ENCODE data around the gene GAB4.

GAB4 gene

GRCh38 chr22:17012267-17012666 lies 4.2 kb upstream of the GAB4 start:
- no peak overlapping the region for H2AK5ac ChIP-seq (ENCODE audit: low read depth, low read length)
- no peaks in the 10 kb centered on the region for H3K79me1 ChIP-seq (ENCODE audit: low read depth, low read length)
- H3K23ac ChIP-seq (ENCODE audit: low read depth, low read length, poor library complexity): no peak overlapping the region
- no peak overlapping the region for H3K27ac ChIP-seq (replicated peaks; ENCODE audit: low read length)
- H3K4me1 ChIP-seq (ENCODE audit: control insufficient read depth in 2 of 2, insufficient read depth in 1 of 2, low read depth in 1 of 2, low read length in 2 of 2): no peaks in the 10 kb centered on the region
- H4K8ac ChIP-seq (ENCODE audit: low read depth, low read length): no peak overlapping the region
- H3K9me3 ChIP-seq (replicated peaks in 1 of 2; ENCODE audit: control insufficient read depth in 2 of 2, insufficient read depth in 1 of 2, low read depth in 1 of 2, low read length in 2 of 2): peaks cover 0 to 8% of the 10 kb centered on the region in 2 donors
- no peak overlapping the region for H3K14ac ChIP-seq (ENCODE audit: low read length)
- no CpG with 5 or more reads among the region's 4 CpGs for WGBS, 2 donors (ENCODE audit: extremely low coverage in 2 of 2, insufficient read length in 2 of 2, insufficient replicate concordance in 1 of 2)
- no peak overlapping the region for H2BK15ac ChIP-seq (ENCODE audit: low read length)
- H3K18ac ChIP-seq (ENCODE audit: low read length): no peak overlapping the region
- H4K91ac ChIP-seq (ENCODE audit: low read depth, low read length, poor library complexity): no peak overlapping the region
- peaks cover 0 to 27% (median 7%) of the 10 kb centered on the region in 3 experiments for H3K27me3 ChIP-seq (ENCODE audit: control insufficient read depth in 3 of 3, insufficient read depth in 3 of 3, low read depth in 1 of 3, low read length in 3 of 3)
- no peak overlapping the region for H3K4ac ChIP-seq (ENCODE audit: low read length)
- H3K4me3 ChIP-seq (ENCODE audit: low read length in 2 of 2): peak overlapping the region in 1 of 2 donors; percentile 63
- no peak for DNase-seq (ENCODE audit: low spot score)
- no peak overlapping the region for H2BK5ac ChIP-seq (ENCODE audit: low read length)
- H2AFZ ChIP-seq (ENCODE audit: low read length): no peak overlapping the region
- no peak overlapping the region for H2BK120ac ChIP-seq (ENCODE audit: low read depth, low read length)
- no peaks in the 10 kb centered on the region for H3K36me3 ChIP-seq (replicated peaks in 1 of 2; ENCODE audit: control insufficient read depth in 2 of 2, insufficient read depth in 2 of 2, low read length in 2 of 2)
- H3K4me2 ChIP-seq (ENCODE audit: insufficient read depth, low read length, poor library complexity, severe bottlenecking): no peak overlapping the region
- H2BK12ac ChIP-seq (ENCODE audit: low read length): no peak overlapping the region
- no peak overlapping the region for H3K9ac ChIP-seq (ENCODE audit: low read depth, low read length, poor library complexity)

GRCh38 chr22:17009640-17010291 lies 1.7 kb upstream of the GAB4 start:
- Histone ChIP-seq H3K4ac (ENCODE audit: low read length) (no peak overlapping the region), H3K9me3 (replicated peaks in 1 of 2; ENCODE audit: control insufficient read depth in 2 of 2, insufficient read depth in 1 of 2, low read depth in 1 of 2, low read length in 2 of 2) (peaks cover 0 to 8% of the 10 kb centered on the region in 2 donors), H3K27ac (replicated peaks; ENCODE audit: low read length) (no peak overlapping the region), H3K18ac (ENCODE audit: low read length) (no peak overlapping the region), H4K8ac (ENCODE audit: low read depth, low read length) (no peak overlapping the region), H3K23ac (ENCODE audit: low read depth, low read length, poor library complexity) (no peak overlapping the region), H2AK5ac (ENCODE audit: low read depth, low read length) (no peak overlapping the region), H3K4me3 (ENCODE audit: low read length in 2 of 2) (no peak overlapping the region), H3K4me2 (ENCODE audit: insufficient read depth, low read length, poor library complexity, severe bottlenecking) (no peak overlapping the region), H2BK120ac (ENCODE audit: low read depth, low read length) (no peak overlapping the region), H3K14ac (ENCODE audit: low read length) (no peak overlapping the region), H2BK5ac (ENCODE audit: low read length) (no peak overlapping the region), H3K4me1 (ENCODE audit: control insufficient read depth in 2 of 2, insufficient read depth in 1 of 2, low read depth in 1 of 2, low read length in 2 of 2) (no peaks in the 10 kb centered on the region), H3K9ac (ENCODE audit: low read depth, low read length, poor library complexity) (no peak overlapping the region), H2BK12ac (ENCODE audit: low read length) (no peak overlapping the region), H3K36me3 (replicated peaks in 1 of 2; ENCODE audit: control insufficient read depth in 2 of 2, insufficient read depth in 2 of 2, low read length in 2 of 2) (no peaks in the 10 kb centered on the region), H3K79me1 (ENCODE audit: low read depth, low read length) (no peaks in the 10 kb centered on the region), H4K91ac (ENCODE audit: low read depth, low read length, poor library complexity) (no peak overlapping the region), H2AFZ (ENCODE audit: low read length) (no peak overlapping the region), H2BK15ac (ENCODE audit: low read length) (no peak overlapping the region), H3K27me3 (ENCODE audit: control insufficient read depth in 3 of 3, insufficient read depth in 3 of 3, low read depth in 1 of 3, low read length in 3 of 3) (peaks cover 0 to 33% (median 11%) of the 10 kb centered on the region in 3 experiments)
- DNase-seq (ENCODE audit: low spot score): no peak
- WGBS, 2 donors (ENCODE audit: extremely low coverage in 2 of 2, insufficient read length in 2 of 2, insufficient replicate concordance in 1 of 2): no CpG with 5 or more reads among the region's 9 CpGs

GRCh38 chr22:17007257-17007656 lies 765 bp downstream of the GAB4 start:
- Histone ChIP-seq H3K4me1 (ENCODE audit: control insufficient read depth in 2 of 2, insufficient read depth in 1 of 2, low read depth in 1 of 2, low read length in 2 of 2) (no peaks in the 10 kb centered on the region), H3K4me3 (ENCODE audit: low read length in 2 of 2) (peak overlapping the region in 1 of 2 donors; percentile 14), H4K8ac (ENCODE audit: low read depth, low read length) (no peak overlapping the region), H3K23ac (ENCODE audit: low read depth, low read length, poor library complexity) (no peak overlapping the region), H2AFZ (ENCODE audit: low read length) (peak overlapping the region; percentile 24), H3K14ac (ENCODE audit: low read length) (peak overlapping the region; percentile 32), H2BK12ac (ENCODE audit: low read length) (no peak overlapping the region), H2BK120ac (ENCODE audit: low read depth, low read length) (no peak overlapping the region), H3K27me3 (ENCODE audit: control insufficient read depth in 3 of 3, insufficient read depth in 3 of 3, low read depth in 1 of 3, low read length in 3 of 3) (peaks cover 0 to 33% (median 11%) of the 10 kb centered on the region in 3 experiments), H4K91ac (ENCODE audit: low read depth, low read length, poor library complexity) (no peak overlapping the region), H2AK5ac (ENCODE audit: low read depth, low read length) (no peak overlapping the region), H3K36me3 (replicated peaks in 1 of 2; ENCODE audit: control insufficient read depth in 2 of 2, insufficient read depth in 2 of 2, low read length in 2 of 2) (no peaks in the 10 kb centered on the region), H3K9me3 (replicated peaks in 1 of 2; ENCODE audit: control insufficient read depth in 2 of 2, insufficient read depth in 1 of 2, low read depth in 1 of 2, low read length in 2 of 2) (peaks cover 0 to 8% of the 10 kb centered on the region in 2 donors), H3K4me2 (ENCODE audit: insufficient read depth, low read length, poor library complexity, severe bottlenecking) (peak overlapping the region; percentile 23), H3K79me1 (ENCODE audit: low read depth, low read length) (no peaks in the 10 kb centered on the region), H2BK5ac (ENCODE audit: low read length) (no peak overlapping the region), H3K9ac (ENCODE audit: low read depth, low read length, poor library complexity) (peak overlapping the region; percentile 40), H3K27ac (replicated peaks; ENCODE audit: low read length) (no peak overlapping the region), H3K4ac (ENCODE audit: low read length) (no peak overlapping the region), H3K18ac (ENCODE audit: low read length) (peak overlapping the region; percentile 36), H2BK15ac (ENCODE audit: low read length) (no peak overlapping the region)
- no peak for DNase-seq (ENCODE audit: low spot score)
- no CpG with 5 or more reads among the region's 22 CpGs for WGBS, 2 donors (ENCODE audit: extremely low coverage in 2 of 2, insufficient read length in 2 of 2, insufficient replicate concordance in 1 of 2)

- Histone ChIP-seq H2BK120ac (ENCODE audit: low read depth, low read length) (no peak overlapping the region), H3K14ac (ENCODE audit: low read length) (no peak overlapping the region), H4K8ac (ENCODE audit: low read depth, low read length) (no peak overlapping the region), H3K4me1 (ENCODE audit: control insufficient read depth in 2 of 2, insufficient read depth in 1 of 2, low read depth in 1 of 2, low read length in 2 of 2) (no peaks in the 10 kb centered on the region), H2AK5ac (ENCODE audit: low read depth, low read length) (no peak overlapping the region), H3K27me3 (ENCODE audit: control insufficient read depth in 3 of 3, insufficient read depth in 3 of 3, low read depth in 1 of 3, low read length in 3 of 3) (peaks cover 0 to 5% (median 0%) of the 10 kb centered on the region in 3 experiments), H3K4ac (ENCODE audit: low read length) (no peak overlapping the region), H2BK12ac (ENCODE audit: low read length) (no peak overlapping the region), H3K9ac (ENCODE audit: low read depth, low read length, poor library complexity) (no peak overlapping the region), H3K18ac (ENCODE audit: low read length) (no peak overlapping the region), H3K4me2 (ENCODE audit: insufficient read depth, low read length, poor library complexity, severe bottlenecking) (no peak overlapping the region), H3K23ac (ENCODE audit: low read depth, low read length, poor library complexity) (no peak overlapping the region), H3K27ac (replicated peaks; ENCODE audit: low read length) (no peak overlapping the region), H3K79me1 (ENCODE audit: low read depth, low read length) (no peaks in the 10 kb centered on the region), H3K36me3 (replicated peaks in 1 of 2; ENCODE audit: control insufficient read depth in 2 of 2, insufficient read depth in 2 of 2, low read length in 2 of 2) (no peaks in the 10 kb centered on the region), H3K9me3 (replicated peaks in 1 of 2; ENCODE audit: control insufficient read depth in 2 of 2, insufficient read depth in 1 of 2, low read depth in 1 of 2, low read length in 2 of 2) (peaks cover 0 to 40% of the 10 kb centered on the region in 2 donors), H2AFZ (ENCODE audit: low read length) (no peak overlapping the region), H2BK5ac (ENCODE audit: low read length) (no peak overlapping the region), H3K4me3 (ENCODE audit: low read length in 2 of 2) (no peak overlapping the region), H4K91ac (ENCODE audit: low read depth, low read length, poor library complexity) (no peak overlapping the region), H2BK15ac (ENCODE audit: low read length) (no peak overlapping the region)
- DNase-seq (ENCODE audit: low spot score): no peak
- WGBS, 2 donors (ENCODE audit: extremely low coverage in 2 of 2, insufficient read length in 2 of 2, insufficient replicate concordance in 1 of 2): no CpG with 5 or more reads among the region's 6 CpGs
Measured at GRCh38 chr22:16989915-16990314, 18.1 kb downstream of the GAB4 start.

Data from neuronal stem cell (in vitro differentiated cells).